ENCODE data around the gene MIAT. TPM values are rescaled to one million over a fixed set of nuclear protein-coding genes. Genes with fewer than 3 reads are reported as not detected.

MIAT gene
- total RNA-seq, 4 donors from 2014 or later = 0.05 to 1.1 (median 0.41) TPM

DNA sequence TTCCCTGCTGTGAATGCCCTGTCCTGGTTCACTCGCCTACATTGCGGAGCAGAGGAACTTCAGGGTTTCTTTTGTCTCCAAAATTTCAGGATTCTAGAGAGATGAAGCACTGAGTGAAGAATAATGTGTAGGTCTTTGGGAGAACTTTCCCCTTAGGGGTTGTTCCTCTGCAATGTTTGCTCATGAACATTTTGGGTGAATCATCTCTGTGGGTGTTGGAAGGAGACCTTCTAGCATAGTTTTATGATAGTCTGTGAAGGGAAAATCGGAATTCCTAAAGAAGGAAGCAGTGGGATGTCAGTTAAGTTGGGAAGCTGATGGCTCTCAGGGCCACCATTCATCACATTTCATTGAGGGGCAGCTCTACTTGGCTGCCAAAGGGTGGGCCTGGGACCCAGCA lies 64.8 kb downstream of the MIAT start:
- Histone ChIP-seq H3K27ac (no peak overlapping the region), H3K9me3 (no peaks in the 10 kb centered on the region), H3K4me1 (peaks cover 0 to 5% (median 0%) of the 10 kb centered on the region in 3 donors), H3K36me3 (peaks cover 0 to 83% of the 10 kb centered on the region in 2 donors), H3K4me3 (no peak overlapping the region), H3K27me3 (no peaks in the 10 kb centered on the region)
- no peak for ATAC-seq
- 75% methylated on average over 2 of the region's 3 CpGs; no CpG with 5 or more reads in 1 of the 2 donors for WGBS, 2 donors (ENCODE audit: low coverage in 1 of 2)
- TF ChIP-seq POLR2A (IDR thresholded peaks at IDR 0.05) (no peak), EP300 (IDR thresholded peaks at IDR 0.05) (no peak), POLR2AphosphoS5 (IDR thresholded peaks at IDR 0.05) (no peak)

DNA sequence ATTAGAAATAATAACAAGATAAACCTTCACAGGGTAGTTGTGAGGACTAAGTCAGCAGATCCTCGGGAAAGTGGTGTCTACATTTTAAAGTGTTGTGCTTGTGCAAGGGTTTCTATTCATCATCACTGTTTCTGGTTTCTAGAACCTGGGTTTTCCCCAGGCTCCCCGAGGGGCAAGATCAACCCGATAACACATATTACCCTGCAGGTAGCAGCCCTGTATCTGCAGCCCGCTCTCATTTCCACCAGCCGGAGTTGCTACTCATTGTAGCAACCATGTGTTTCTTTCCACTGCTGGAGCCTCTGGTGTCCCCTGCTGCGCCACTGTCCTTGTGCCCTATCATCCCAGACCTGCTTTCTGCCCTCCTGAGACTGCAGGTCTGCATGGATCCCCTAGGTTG lies 67.0 kb downstream of the MIAT start:
- no peaks in the 10 kb centered on the region for H3K4me1 ChIP-seq
- WGBS, 2 donors (ENCODE audit: low coverage in 1 of 2) = 93% methylated on average over 4 to 6 of the region's 6 CpGs
- TF ChIP-seq EP300 (IDR thresholded peaks at IDR 0.05) (no peak), POLR2A (IDR thresholded peaks at IDR 0.05) (no peak), POLR2AphosphoS5 (IDR thresholded peaks at IDR 0.05) (no peak)
- H3K27ac ChIP-seq = no peak overlapping the region
- peaks cover 0 to 74% of the 10 kb centered on the region in 2 donors for H3K36me3 ChIP-seq
- no peaks in the 10 kb centered on the region for H3K27me3 ChIP-seq
- no peak overlapping the region for H3K4me3 ChIP-seq
- ATAC-seq = no peak
- no peaks in the 10 kb centered on the region for H3K9me3 ChIP-seq

DNA sequence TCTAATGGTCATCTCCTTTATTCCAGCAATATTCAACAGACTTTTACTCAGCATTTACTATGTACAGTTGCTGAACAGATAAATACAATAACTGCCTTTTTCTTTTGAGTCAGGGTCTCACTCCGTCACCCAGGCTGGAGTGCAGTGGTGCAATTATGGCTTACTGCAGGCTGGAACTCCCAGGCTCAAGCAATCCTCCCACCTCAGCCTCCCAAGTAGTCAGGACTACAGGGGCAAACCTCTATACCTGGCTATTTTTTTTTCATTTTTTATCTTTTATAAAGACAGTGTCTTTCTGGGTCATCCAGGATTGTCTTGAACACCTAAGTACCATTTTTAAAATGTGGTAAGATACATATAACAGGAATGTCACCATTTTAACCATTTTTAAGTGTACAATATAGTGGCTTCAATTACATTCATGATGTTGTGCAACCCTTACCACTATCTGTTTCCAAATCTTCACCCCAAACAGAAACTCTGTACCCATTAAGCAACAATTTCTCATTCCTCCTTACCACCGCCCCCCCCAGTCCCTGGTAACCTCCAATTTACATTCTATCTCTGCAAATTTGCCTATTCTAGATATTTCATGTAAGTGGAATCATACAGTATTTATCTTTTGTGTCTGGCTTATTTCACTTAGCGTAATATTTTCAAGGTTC lies 67.8 kb downstream of the MIAT start:
- ATAC-seq = no peak
- 83 to 89% methylated on average over 3 of the region's 3 CpGs for WGBS, 2 donors (ENCODE audit: low coverage in 1 of 2)
- no peaks in the 10 kb centered on the region for H3K9me3 ChIP-seq
- no peak overlapping the region for H3K4me3 ChIP-seq
- no peak overlapping the region for H3K27ac ChIP-seq
- no peaks in the 10 kb centered on the region for H3K4me1 ChIP-seq
- no peaks in the 10 kb centered on the region for H3K27me3 ChIP-seq
- peaks cover 0 to 72% of the 10 kb centered on the region in 2 donors for H3K36me3 ChIP-seq
- no peak for TF ChIP-seq EP300 (IDR thresholded peaks at IDR 0.05)
- TF ChIP-seq, protein P1, sequence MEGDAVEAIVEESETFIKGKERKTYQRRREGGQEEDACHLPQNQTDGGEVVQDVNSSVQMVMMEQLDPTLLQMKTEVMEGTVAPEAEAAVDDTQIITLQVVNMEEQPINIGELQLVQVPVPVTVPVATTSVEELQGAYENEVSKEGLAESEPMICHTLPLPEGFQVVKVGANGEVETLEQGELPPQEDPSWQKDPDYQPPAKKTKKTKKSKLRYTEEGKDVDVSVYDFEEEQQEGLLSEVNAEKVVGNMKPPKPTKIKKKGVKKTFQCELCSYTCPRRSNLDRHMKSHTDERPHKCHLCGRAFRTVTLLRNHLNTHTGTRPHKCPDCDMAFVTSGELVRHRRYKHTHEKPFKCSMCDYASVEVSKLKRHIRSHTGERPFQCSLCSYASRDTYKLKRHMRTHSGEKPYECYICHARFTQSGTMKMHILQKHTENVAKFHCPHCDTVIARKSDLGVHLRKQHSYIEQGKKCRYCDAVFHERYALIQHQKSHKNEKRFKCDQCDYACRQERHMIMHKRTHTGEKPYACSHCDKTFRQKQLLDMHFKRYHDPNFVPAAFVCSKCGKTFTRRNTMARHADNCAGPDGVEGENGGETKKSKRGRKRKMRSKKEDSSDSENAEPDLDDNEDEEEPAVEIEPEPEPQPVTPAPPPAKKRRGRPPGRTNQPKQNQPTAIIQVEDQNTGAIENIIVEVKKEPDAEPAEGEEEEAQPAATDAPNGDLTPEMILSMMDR (IDR thresholded peaks at IDR 0.05) = no peak
- no peak for TF ChIP-seq POLR2AphosphoS5 (IDR thresholded peaks at IDR 0.05)
- TF ChIP-seq POLR2A (IDR thresholded peaks at IDR 0.05) = no peak

Small RNA genes within 50 kb of the gene (small RNA-seq; reads per million reads assigned to genes)
- gene RF01874 = 0 reads per million in 4 donors

Other genes starting within 250 kb of the MIAT start
- gene ASPHD2, start 228.3 kb upstream of the MIAT start, total RNA-seq = 1 to 10 TPM; 1.0 to 1.4 (median 1.2) TPM
- 10 to 100 TPM; 11.2 to 34.7 (median 20.3) TPM for gene HPS4, start 173.8 kb upstream of the MIAT start, total RNA-seq
- gene SRRD, start 173.7 kb upstream of the MIAT start, total RNA-seq = 10 to 100 TPM; 16.7 to 30.0 (median 23.5) TPM
- 10 to 100 TPM; 20.3 to 38.3 (median 21.6) TPM for gene TFIP11, start 145.1 kb upstream of the MIAT start, total RNA-seq
- gene TPST2, start 67.5 kb upstream of the MIAT start, total RNA-seq = 10 to 100 TPM; 16.8 to 27.7 (median 21.0) TPM
- under 1 TPM in 1 of 4 donors, not detected in 3; 0.40 TPM for gene CRYBB1, start 39.6 kb upstream of the MIAT start, total RNA-seq
- not detected for gene CRYBA4, start 35.6 kb upstream of the MIAT start, total RNA-seq

Data from gastroesophageal sphincter (tissue), 4 donors.